ENCODE measurements around the gene FYN. TPM values are rescaled to one million over a fixed set of nuclear protein-coding genes. Genes with fewer than 3 reads are reported as not detected.

FYN gene
- polyA plus RNA-seq, 2 of the 4 experiments (the other 2 are of a cell fraction), result 3.5 to 3.7 TPM

DNA sequence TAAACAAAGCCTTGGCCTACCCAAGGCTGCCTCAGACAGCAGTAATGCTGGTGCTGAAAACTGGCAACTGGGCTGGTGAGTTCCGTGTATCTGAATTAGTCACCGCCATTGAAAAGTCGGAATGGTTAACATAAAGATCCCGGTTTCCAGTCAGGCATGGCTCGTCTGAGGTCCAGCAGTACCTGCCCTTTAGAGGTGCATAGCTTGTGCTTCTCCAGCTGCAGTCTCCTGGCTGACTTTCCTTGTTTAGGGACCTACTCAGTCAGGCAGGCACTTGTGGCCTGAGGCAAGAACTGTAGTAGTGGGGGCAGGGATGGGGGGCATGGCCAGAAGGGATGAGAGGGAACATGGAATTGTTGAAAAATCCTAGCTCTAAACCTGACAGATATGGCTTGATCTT is 101.6 kb downstream of the FYN start:
- FAIRE-seq, result no peak
- ATAC-seq, result no peak
- TF ChIP-seq RNF2 (IDR thresholded peaks at IDR 0.05; ENCODE audit: borderline replicate concordance, low read depth), result no peak
- TF ChIP-seq FOSL2 (IDR thresholded peaks at IDR 0.05), result no peak
- TF ChIP-seq FOSL2 (CRISPR knock-in tag; IDR thresholded peaks at IDR 0.05), result no peak
- TF ChIP-seq EHMT2 (IDR thresholded peaks at IDR 0.05; ENCODE audit: low read depth), result no peak
- TF ChIP-seq RCOR1 (IDR thresholded peaks at IDR 0.05; ENCODE audit: low read depth, low read length), result no peak
- TF ChIP-seq, protein P1, sequence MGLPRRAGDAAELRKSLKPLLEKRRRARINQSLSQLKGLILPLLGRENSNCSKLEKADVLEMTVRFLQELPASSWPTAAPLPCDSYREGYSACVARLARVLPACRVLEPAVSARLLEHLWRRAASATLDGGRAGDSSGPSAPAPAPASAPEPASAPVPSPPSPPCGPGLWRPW (IDR thresholded peaks at IDR 0.05), result no peak
- TF ChIP-seq HOXB13 (CRISPR knock-in tag; IDR thresholded peaks at IDR 0.05; ENCODE audit: low read depth), result no peak
- TF ChIP-seq CHD2 (IDR thresholded peaks at IDR 0.05; ENCODE audit: low read length, partially characterized antibody), result no peak
- Histone ChIP-seq H3K4me3 (no peak overlapping the region), H3K27ac (no peak overlapping the region), H3K4me2 (no peak overlapping the region), H3K4me1 (no peaks in the 10 kb centered on the region), H3K9me3 (no peaks in the 10 kb centered on the region)
- WGBS (ENCODE audit: missing lambda C conversion rate), result 74% methylated on average over 2 of the region's 5 CpGs
- DNase-seq (ENCODE audit: low read depth in 1 of 2, low spot score in 1 of 2), result no peak
- POLR2A ChIA-PET, result no interaction called here
- CTCF ChIA-PET, result no interaction called here

DNA sequence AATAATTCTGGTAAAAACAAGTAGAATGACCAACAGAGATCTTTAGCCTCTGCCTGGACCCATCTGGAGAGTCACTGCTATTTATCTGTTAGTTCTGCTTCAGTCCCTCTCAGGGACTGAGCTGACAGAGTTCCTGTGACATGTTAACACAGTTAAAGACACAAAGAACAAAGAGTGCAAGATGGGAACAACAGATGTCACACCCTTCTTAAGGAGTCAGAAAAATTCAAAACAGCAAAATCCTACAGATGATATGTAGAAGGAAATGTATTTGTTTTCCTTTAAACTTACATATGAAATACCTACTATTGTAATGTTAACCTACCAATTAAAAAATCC is 102.2 kb downstream of the FYN start:
- no peak overlapping the region for H3K27ac ChIP-seq
- no peaks in the 10 kb centered on the region for H3K9me3 ChIP-seq
- DNase-seq (ENCODE audit: low read depth in 1 of 2, low spot score in 1 of 2), result no peak
- no peaks in the 10 kb centered on the region for H3K4me1 ChIP-seq
- H3K4me3 ChIP-seq, result no peak overlapping the region
- ATAC-seq, result no peak
- TF ChIP-seq, protein P2, sequence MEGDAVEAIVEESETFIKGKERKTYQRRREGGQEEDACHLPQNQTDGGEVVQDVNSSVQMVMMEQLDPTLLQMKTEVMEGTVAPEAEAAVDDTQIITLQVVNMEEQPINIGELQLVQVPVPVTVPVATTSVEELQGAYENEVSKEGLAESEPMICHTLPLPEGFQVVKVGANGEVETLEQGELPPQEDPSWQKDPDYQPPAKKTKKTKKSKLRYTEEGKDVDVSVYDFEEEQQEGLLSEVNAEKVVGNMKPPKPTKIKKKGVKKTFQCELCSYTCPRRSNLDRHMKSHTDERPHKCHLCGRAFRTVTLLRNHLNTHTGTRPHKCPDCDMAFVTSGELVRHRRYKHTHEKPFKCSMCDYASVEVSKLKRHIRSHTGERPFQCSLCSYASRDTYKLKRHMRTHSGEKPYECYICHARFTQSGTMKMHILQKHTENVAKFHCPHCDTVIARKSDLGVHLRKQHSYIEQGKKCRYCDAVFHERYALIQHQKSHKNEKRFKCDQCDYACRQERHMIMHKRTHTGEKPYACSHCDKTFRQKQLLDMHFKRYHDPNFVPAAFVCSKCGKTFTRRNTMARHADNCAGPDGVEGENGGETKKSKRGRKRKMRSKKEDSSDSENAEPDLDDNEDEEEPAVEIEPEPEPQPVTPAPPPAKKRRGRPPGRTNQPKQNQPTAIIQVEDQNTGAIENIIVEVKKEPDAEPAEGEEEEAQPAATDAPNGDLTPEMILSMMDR (IDR thresholded peaks at IDR 0.05), result no peak
- no peak for TF ChIP-seq ZSCAN20 (CRISPR knock-in tag; IDR thresholded peaks at IDR 0.05)
- TF ChIP-seq JUNB (IDR thresholded peaks at IDR 0.05), result no peak
- no peak for TF ChIP-seq HOXB13 (CRISPR knock-in tag; IDR thresholded peaks at IDR 0.05; ENCODE audit: low read depth)
- no peak for TF ChIP-seq HDAC2 (IDR thresholded peaks at IDR 0.05)
- TF ChIP-seq HOXB5 (CRISPR knock-in tag; IDR thresholded peaks at IDR 0.05), result no peak
- TF ChIP-seq, protein P3, sequence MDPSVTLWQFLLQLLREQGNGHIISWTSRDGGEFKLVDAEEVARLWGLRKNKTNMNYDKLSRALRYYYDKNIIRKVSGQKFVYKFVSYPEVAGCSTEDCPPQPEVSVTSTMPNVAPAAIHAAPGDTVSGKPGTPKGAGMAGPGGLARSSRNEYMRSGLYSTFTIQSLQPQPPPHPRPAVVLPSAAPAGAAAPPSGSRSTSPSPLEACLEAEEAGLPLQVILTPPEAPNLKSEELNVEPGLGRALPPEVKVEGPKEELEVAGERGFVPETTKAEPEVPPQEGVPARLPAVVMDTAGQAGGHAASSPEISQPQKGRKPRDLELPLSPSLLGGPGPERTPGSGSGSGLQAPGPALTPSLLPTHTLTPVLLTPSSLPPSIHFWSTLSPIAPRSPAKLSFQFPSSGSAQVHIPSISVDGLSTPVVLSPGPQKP (IDR thresholded peaks at IDR 0.05; ENCODE audit: low read depth, low read length), result no peak
- no peak for TF ChIP-seq KDM1A (IDR thresholded peaks at IDR 0.05; ENCODE audit: low read depth)
- no peak for TF ChIP-seq POLR2AphosphoS2 (conservative IDR thresholded peaks at IDR 0.05; ENCODE audit: low read length)
- no peak for TF ChIP-seq CBX8 (IDR thresholded peaks at IDR 0.05)
- TF ChIP-seq, protein P4, sequence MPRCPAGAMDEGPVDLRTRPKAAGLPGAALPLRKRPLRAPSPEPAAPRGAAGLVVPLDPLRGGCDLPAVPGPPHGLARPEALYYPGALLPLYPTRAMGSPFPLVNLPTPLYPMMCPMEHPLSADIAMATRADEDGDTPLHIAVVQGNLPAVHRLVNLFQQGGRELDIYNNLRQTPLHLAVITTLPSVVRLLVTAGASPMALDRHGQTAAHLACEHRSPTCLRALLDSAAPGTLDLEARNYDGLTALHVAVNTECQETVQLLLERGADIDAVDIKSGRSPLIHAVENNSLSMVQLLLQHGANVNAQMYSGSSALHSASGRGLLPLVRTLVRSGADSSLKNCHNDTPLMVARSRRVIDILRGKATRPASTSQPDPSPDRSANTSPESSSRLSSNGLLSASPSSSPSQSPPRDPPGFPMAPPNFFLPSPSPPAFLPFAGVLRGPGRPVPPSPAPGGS (IDR thresholded peaks at IDR 0.05), result no peak
- TF ChIP-seq ESRRA (IDR thresholded peaks at IDR 0.05; ENCODE audit: borderline replicate concordance, low read length), result no peak
- TF ChIP-seq FOSB (CRISPR knock-in tag; IDR thresholded peaks at IDR 0.05), result no peak
- no peak for TF ChIP-seq CHD4 (IDR thresholded peaks at IDR 0.05; ENCODE audit: borderline replicate concordance)
- no peak for TF ChIP-seq TFCP2L1 (CRISPR knock-in tag; IDR thresholded peaks at IDR 0.05)
- ChIA-PET CTCF (no interaction called here), POLR2A (no interaction called here)
- FAIRE-seq, result no peak
- no peak overlapping the region for H3K4me2 ChIP-seq
